NCI-H146 treated with DMSO at 0.1 percent for 48 hours (cell line): ENCODE data around the gene CCDC57.

ENCODE experiments used
- DNase-seq: peaks from one replicate; lab custom pipeline; 2025; ENCODE audit not compliant: unreplicated experiment; lab: John Stamatoyannopoulos, UW

CCDC57 gene

DNA sequence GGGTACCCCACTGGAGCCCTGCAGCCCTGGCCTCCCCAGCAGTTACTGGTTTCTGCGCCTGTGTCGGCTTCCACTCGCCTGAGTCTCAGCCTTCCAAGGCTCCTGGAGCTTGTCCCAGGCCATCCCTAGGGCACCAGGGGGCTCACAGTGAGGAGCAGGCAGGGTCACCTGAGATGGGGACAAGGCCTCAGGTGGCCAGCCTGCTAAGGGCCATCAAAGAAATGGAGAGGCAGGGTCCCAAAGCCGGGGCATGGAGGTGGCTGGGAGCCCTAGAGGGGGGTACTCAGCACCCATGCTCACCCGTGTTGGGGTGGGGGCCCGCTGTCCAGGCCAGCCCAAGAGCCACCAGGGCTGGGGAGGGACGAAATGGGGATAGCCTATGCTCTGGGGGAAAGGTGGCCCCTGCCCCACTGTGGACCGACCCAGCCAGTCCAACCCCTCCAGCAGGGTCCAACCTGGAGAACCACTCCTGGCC is 115.9 kb downstream of the CCDC57 start:
- DNase-seq, result no peak

DNA sequence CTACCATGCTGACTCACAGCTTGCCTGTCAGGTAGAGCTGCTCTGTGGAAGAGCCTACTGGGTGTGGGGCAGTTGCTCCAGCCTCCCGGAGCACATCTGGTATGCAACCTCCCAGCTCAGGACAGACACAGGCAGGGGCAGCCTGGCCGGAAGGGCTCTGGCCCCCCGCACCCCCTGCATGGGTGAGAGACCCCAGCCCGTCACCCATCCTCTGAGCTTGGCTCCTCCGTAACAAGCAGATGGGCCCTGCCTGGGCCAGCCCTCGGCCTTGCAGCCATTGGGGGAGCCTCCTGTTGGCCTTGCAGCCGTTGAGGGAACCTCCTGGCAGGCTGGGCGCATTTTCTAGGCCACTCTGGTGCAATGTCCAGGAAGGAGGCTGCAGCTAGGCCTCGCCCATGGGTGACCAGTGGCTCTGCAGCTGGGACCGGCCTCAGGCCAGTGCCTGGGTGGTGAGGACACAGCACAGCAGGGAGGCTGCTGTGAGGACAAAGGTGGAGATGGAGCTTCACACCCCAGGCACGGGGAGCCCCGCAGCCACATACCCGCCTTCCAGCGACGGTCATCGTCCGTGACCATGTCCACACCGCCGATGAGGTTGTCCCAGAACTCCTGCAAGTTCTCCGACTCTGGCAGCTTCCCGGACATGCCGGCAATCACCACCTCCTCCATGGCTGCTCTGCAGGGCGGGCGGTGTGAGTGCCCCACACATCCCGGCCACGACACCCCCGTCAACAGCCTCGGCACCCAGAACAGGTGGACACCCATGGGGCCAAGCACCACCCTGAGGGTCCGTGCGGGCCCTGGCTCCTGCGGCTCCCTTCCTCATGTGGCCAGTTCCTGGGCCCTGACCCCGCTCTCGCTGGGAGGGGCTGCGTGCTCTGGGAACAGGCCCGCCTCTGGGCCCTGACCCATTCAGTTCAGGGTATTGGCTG is 116.6 kb downstream of the CCDC57 start:
- DNase-seq, result no peak

DNA sequence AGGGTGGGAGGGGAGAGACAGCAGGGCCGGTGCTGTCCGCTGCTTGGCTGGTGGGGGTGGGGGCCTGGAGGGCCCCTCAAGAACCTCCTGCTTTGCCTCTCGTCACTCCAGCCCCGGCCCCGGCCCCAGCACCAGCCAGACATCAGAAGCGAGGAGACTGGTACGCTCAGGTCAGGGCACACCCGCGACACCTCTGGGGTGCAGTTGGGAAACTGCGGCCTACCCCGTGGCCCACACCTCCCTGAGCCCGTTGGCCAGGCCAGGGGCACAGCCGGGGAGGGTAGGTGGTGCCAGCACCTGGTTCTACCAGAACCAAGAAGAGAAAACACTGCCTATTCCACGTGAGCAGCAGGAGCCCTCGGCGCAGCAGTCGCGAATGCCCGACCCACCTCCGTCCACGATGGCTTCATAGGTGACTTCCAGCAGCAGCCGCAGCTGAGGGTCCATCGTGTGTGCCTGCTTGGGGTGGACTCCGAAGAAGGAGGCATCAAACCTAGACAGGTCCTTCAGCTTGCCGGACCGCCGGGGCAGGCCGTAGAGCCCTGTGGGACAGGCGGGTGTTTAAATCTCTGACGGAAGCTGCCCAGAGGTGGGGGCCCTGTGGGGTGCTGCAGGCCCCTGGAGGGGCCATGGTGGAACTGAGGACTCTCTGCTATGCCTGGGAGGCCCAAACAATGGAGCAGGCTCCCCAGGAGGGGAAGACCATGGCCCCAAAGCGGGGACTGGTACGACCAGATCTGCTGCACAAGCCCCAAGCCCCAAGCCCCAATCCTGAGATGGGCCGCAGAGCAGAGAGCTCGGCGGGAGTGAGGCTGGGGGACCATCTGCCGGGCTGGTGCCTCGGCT is 117.5 kb downstream of the CCDC57 start:
- DNase-seq, result no peak

DNA sequence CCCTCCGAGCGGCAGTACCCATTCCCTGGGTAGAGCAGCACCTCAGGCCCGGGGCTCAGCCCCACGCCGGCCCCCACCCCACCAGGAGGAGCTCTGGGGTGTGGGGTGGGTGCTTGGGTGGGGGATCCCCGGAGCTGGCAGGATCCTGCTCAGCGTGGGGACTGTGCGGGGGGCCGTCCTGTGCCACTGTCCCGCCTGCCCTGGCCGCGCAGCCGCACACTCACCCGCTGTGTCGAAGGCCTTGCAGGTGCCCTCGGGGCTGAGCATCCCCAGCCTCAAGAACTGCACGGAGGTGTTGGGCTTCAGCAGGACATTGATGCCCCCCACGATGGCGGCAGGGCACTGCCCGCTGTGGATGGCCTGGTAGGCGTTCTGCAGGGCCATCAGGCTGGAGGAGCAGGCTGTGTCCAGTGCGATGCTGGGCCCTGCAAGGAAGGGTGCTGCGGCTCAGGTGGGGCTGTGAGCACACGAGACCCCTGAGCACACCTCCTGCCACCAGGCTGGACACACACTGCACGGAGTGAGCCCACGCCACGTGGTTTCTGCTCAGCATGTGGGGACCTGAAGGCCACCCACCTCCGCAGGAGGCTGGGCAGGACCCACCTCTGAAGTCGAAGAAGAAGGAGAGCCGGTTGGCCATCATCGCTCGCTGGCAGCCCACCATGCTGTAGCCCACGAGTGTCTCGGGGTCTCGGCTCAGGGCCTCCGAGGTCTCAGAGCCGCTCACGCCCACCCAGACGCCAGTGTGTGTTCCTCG is 119.5 kb downstream of the CCDC57 start:
- DNase-seq, result no peak

DNA sequence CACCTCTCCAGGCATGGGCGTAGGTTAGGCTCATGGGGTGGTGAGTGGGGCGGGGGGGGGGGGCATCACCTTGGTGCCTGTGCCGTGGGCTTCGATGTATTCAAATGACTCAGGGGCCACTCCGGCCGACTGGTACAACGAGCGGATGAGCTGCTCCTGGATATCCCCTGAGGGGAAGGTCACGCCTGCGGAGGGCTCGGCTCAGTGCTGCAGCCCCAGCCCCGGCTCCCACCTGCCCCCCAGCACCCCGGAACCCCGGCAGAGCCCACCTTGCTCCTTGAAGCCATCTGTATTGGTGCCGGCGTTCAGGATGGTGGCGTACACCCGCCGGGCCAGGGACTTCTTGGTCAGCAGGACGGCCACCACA is 120.0 kb downstream of the CCDC57 start:
- DNase-seq, result no peak

DNA sequence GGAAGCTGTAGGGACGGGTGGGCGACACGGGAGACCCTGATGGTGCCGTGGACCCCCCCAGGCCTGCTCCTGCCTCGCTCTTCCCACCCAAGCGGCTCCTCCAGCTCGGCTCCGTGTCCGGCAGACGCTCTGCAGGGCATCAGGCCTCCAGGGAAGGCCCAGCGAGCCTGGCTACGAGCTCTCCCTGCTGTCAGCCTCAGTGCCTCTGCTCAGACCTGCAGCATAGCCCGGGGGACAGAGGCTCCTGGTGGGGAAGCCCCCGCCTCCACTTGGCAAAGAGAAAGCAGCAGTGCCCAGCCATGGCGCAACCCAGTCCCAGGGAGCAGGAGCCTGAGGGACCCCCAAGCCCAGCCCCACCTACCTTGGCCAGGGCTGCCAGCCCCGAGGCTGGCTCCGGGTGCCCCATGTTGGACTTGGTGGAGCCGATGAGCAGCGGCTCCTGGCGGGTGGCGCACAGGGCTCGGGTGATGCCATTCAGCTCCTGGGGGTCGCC is 120.5 kb downstream of the CCDC57 start:
- DNase-seq, result no peak

DNA sequence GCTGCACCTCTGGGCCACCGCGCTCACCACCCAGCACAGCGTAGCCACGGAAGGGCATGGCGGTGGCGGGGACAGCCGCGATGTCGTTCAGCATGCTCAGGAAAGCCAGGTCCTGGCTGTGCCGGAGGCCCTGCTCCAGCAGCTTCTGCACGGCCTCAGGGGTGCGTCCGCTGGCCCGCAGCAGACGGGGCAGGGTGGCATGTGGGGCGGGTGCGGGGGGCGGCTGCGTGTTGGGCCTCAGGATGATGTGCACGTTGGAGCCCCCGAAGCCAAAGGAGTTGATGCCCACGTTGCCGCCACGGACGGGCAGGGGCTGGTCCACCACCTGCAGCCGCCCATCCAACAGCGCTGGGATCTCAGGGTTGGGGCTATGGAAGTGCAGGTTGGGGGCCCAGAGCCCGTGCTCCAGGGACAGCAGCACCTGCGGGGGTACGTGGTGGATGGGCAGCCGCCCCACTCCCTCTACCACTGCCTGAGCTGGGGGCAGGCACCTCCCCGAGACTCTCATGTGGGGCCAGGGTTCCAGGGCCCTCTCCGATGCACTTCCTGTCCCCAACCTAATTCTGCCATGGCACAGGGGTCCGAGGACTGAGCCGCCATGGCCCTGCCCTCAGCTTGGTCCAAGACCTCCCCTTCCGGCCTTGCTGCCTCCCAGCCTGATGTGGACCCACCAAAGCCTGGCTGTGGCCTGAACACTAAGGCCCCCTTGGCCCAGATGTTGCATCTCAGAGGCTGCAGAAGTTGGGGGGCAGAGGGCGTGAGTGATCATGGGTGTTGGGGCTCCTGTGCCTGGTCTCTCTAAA is 121.2 kb downstream of the CCDC57 start:
- DNase-seq, result no peak

DNA sequence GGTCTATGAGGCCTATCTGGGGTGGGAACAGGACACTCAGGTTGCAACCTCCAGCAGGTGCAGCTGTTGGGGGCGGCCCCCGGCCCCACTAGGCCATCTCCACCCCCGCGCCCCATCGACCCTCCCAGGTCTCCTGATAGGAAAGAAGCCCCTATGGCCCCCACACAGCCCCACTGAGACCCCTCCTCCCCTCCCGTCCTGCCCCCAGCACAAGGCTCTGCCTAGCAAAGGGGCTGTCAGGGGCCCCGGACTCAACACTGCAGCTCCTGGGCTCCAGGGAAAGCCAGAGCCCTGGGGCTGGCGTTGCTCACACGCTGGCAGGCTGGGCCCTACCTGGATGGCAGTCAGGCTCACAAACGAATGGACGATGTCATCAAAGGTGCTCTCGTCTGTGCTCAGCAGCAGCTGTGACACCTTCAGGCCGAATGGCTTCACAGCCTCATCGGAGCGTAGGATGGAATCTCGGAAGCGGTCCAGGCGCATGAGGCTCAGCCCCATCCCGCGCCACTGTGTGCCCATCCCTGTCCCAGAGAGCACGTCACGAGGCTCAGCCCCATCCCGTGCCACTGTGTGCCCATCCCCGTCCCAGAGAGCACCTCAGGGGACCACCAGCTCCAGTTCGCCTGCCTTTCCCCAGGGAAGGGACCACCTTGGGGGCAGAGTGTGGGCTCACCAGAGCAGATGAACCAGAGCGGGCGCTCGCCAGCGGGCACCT is 121.9 kb downstream of the CCDC57 start:
- DNase-seq, result no peak

DNA sequence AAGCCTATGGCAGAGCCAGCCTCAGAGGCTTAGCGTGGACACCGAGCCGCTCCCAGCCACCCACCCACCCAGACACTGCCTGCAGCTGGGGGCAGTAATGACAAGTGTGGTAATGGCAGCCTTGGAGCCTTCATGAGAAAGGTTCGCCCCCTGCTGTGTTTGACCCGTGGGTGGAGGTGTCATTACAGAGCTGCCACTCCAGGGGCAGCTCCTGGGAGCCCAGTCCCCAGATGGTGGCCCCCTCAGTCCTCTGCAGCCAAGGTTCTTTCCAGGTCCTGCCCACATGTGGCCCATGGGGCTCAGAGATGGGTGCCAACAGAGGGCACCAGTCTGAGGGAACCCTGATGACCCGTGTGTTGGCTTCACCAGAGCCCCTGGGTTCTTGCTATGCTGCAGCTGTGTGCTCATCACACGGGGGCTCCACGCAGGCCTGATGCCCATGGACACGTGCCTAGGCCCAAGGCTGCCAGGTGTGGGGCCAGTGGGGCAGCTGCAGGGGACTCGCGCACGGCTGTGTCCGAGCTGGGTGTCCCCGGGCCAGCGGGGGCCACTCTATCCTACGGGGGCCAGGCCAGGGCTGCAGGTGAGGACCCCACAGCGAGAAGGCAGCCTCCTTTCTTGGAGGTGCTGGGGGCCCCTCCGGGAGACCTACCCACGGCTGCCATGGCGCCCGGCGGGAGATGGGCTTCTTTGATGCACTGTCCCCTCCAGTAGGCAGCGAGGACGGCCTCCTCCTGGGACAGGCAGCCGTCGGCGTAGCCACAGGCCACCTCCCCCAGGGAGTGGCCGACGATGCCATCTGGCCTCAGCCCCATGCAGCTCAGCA is 122.7 kb downstream of the CCDC57 start:
- DNase-seq, result no peak

DNA sequence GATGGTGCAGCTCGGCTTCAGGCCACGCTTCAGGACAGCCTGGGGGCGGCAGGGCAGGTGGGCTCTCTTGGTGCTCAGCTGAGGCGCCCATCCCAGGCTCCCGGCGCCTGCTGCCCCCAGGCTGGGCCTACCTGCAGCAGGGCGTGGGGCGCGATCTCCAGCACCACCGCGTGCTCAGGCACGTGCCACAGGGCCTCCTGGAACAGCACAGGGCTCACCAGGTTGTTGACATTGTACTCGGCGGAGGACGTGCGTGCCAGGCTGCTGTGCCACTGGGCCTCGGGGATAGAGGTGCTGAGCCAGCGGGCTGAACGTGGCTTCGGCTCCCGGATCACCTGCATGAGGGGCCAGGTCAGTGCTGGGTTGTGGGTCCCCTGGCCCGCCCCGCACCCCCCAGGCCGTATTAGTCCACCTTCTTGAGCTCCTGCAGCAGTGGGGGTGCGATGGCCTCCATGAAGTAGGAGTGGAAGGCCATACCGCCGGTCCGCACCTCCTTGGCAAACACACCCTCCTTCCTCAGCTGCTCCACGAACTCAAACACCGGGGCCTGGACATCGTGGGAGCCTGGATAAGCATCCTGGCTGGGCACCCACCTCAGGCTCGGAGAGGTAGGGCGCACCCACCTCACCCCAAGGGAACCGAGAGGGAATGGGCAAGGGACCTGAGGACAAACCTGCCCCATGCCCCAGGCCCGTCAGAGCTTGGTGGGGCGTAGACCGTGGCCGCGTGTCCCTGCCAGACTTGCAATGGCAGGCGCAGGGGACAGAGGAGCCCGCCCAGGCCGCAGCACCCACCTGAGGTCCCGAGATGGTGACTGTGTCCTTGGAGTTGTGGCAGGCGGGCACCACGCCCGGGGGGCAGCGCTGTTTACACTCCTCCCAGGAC is 123.6 kb downstream of the CCDC57 start:
- DNase-seq, result no peak

DNA sequence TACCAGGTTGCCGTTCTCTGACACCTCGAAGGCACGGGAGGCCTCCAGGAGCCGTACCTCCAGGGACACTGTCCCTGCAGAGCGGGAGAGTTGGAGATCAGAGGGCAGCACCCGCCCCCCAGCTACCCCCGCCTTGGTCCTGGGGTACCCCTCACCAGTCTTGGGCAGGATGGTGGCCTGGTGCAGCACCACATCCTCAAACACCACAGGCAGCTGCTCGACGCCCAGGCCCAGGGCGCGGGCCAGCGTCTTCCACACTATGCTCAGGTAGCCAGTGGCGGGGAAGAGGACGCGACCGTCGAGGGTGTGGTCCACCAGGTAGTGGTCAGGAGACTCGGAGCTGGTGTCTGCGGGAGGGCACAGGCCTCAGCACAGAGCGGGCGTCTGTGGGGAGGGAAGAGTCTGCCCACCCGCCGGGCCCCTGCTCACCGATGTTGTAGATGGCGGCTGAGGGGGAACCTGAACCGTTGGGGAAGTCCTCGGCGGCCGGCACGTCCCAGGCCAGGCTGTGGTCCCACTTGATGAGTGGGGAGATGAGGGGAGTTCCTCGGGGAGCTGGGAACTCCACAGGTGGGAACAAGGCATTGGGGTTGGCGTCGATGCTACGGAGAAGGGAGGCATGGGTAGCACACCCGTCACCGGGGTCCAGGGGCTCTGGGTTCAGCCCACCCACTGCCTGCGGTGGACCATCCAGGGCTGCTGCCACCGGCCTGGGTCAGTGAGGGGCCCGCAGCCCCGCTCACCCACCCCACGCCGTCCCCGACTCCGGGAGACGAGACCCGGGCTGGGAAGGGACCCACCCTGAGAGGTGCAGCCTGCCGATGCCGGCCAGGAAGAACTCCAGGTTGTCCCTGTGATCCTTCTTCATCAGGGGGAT is 124.4 kb downstream of the CCDC57 start:
- no peak for DNase-seq

DNA sequence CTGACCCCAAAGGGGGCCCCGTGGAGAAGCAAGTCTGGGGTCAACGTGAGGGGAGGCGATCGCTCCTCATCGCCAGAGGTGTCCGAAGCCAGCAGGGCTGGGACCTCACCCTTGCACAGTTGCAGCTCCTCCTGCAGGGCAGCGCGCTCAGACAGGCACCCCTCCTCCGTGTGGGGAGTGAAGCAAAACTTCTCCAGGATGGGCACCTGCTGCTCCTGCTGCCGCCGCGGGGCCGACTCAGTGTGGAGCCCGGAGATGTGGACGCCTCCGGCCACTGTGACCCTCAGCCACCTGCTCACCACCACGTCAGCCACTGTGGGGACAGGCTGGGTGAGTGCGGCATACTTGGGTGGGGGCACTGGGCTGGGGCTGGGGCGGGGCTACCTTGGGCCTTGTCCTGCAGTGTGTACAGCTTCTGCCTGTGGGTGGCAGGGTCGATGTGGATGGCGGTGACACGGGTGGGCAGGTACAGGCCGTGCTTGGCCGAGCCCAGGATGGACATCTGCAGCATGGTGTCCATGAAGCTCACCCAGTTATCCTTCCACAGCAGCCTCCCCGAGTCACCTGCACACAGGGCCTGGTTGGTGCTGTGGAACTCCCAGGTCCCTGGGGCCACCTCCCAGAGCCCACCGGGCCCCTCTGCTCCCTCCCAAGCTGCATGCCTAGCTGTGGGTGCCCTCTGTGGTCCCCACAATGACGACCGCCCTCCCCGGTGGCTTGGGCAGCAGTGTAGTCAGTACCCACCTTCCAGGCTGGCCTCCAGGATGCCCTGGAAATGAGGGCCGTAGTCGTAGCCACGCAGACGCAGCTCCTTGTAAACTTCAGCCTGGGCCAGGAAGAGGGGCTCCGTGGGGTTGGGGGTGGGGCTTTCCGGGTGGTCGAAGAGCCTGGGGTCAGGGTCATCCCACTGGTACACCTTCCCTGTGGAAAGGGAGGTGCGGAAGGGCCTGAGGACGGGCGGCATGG is 125.4 kb downstream of the CCDC57 start:
- DNase-seq, result no peak

DNA sequence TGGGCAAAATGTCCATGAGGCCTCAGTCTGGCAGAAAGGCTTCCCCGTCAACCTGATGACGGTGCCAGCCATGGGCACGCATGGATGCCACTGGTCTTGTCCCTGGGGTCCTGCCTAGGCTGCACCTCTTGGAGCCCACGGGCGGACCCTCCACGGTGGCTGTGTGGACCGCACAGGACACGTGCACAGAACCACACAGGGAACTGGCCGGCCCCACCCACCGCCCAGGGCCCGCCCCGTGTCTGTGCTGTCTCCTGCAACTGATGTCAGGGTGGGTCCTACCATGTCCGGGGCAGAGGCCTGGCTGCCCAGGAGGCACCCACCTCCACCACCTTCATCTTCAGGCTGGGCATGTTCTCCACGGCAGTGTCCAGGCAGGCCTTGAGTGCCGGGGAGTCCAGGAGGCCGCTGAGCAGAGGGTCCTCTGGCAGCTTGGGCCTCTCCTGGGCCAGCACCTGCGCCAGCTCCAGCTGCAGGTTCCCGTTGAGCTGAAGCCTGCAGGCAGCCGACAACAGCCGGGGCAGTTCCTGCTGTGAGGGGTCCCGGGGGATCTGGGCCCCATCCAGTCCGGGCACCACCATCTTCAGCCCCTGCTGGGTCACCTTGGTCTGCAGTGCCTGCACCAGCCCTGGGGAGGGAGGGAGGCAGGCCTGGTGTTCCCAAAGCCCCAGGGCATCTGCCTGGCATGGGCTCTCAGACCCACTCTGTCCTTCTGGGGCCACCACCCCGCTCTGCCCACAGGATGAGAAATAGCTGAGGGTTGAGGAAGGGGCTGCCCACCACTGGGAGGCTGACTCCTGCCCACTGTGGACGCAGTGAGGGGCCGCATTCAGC is 126.5 kb downstream of the CCDC57 start:
- no peak for DNase-seq

DNA sequence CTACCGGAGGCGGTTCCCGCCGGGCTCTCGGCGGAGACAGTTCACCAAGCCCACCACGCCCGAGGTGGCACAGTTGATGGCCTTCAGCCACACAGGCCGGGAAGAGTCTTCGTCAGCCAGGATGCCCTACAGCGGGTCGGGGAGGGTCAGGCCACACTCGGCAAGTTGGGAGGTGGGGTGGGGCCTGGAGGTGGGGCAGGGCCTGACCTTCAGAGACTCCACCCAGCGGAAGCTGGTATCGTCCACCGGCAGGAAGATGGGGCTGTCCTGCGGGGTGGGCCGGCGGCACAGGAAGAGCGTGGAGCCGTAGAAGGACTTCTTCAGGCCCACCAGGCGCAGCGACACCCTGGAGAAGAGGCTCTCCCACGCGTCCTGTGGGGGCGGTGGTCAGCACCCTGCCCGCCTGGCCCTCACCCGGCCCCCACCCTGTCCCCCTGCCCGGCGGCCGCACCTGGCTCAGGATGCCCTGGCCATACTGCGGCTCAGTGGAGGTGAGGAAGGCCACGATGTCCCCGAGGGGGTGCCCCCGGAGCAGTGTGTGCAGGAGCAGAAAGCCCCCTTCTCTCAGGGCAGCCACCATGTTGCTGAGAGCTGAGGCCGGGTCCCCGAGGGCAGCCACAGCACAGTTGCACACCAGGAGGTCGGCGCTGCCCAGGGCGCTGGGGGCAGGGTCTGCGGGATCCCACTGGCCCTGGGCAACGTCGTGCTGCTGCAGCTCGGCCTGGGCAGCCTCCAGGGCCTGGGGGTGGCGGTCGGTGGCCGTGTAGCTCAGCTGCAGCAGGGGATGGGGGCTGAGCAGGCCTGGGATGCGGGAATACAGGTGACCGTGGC is 127.4 kb downstream of the CCDC57 start:
- no peak for DNase-seq
